ENCODE measurements around the gene PLCD3.

PLCD3 gene

DNA sequence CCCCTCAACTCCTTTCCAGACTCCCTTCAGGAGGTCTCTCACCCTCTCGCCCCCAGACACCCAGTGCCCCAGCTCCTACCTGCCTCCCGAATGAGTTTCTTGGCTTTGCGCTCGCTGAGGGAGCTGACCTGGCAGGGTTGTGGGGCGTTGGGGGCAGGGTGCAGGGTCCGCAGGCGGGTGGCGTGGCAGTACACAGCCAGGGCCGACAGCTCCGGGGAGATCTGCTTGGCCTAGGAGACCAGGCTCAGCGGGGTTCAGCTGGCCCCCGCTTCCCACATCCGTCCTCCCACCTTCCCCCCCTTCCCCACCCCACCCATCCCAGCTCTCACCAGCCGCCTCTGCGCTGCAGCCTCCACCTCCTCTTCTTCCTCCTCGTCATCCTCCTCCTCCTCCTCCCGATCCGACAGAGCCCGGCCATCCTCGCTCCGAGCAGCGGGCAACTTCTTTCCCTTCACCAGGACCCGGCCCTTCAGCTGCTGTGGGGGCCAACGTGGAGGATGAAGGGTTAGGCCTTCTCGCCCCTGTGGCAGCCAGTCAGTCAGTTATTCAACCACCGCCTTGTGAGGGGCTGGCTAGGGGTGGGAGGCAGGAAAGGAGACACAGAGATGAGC is 17.2 kb downstream of the PLCD3 start:
- DNase-seq, result no peak

DNA sequence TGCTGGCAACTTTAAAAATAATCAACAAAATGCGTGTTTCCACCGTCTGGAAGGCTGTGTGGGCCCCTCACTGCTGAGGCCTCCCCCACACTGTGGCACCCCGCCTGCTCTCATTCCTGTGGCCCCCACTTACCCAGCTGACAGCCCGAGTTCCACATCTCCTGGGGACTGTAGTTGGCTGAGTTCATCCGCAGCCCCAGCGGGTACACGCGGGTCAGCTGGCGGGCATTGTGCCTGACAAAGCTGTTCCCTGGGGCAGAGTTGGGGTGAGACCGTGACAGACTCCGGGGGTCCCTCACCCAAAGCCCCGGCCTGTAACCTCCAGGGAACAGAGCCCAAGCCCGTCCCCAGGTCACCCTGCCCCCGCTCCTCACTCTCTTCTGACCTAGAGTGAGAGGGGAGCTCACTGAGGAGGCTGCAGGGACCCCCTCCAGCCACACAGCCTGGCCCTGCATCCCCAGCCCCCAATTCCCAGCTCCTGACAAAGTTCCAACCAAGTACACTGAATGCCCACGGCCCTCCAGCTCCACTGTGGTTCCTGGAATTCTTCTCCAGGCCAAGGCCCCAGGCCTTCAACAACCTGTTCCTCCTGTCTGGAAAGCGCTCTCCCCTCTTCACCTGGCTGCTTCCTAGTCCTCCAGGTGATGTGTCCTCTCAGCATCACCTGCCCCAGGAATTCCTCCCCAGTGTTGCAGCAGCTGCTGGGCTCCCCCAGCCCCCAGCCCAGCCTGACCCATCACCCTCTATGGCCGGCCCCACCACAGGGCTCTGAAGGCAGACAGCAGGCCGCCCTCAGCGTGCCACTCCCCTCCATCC is 18.0 kb downstream of the PLCD3 start:
- DNase-seq, result no peak

DNA sequence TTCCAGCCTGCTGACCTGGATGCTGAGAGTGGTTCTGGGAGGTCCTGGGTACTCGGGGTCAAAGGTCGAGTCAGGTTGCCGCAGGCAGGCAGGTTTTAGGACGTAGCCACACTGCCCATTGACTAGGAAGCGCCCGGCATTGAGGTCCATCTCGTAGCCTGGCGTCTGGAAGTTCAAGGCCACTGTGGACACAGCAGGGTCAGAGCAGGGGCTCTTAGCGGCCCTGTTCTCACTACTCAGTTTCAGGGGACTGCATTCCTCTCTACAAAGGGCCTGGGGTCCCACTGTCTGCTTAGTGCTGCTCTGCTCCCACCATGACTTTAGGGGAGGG is 18.9 kb downstream of the PLCD3 start:
- DNase-seq, result no peak

DNA sequence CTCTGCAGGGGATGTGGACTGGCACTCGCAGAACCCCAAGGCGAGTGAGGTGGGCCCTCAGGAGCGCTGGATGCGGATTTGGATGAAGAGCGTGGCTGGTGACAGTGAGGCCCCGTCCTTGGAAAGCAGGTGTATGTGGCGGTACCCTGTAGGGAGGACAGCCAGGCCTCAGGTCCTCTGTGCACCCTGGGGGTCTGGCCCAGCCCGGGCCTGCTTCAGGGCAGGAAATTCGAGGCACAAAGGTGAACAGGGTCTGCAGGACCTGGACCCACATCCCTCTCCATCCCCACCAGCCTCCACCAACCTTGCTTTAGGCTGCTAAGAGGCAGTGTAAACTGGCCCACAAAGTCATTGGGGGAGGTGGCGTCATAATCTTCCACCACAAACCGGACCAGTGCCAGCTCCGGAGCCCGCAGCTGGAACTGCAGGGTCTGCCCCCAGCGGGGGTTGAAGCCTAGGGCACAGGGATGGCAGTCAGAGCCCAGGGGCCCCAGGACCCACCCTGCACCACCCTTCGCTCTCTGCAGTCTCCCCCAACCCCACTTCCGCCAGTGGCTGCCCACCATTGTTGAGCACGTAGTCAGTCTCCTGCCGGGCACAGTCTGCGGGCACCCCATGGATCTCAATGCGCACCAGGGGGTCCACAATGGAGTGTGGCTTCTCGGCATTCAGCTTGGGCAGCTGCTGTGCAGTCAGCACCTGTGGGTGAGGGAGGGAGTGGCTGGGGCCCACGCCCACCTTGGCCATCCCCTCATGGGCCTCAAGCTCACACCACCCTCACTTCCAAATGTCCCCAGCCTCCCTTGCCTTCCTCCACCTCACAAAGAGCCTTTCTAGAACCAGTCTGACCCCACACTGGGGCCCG is 19.5 kb downstream of the PLCD3 start:
- no peak for DNase-seq

DNA sequence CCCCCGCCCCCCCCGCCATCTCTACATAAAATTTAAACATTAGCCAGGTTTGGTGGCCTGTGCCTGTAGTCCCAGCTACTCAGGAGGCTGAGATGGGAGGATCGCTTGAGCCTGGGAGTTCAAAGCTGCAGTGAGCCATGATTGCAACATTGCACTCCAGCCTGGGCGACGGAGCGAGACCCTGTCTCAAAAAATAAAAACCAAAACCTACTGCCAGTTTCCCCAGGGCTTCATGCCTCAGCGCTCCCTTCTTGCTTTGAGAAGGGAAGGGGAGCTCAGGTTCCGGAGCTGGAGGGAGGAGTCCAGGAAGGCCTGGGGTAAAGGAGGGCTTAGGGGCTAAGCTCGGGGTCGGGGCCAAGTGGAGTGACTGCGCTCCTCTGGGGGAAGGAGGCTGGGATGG is 20.5 kb downstream of the PLCD3 start:
- DNase-seq, result no peak

DNA sequence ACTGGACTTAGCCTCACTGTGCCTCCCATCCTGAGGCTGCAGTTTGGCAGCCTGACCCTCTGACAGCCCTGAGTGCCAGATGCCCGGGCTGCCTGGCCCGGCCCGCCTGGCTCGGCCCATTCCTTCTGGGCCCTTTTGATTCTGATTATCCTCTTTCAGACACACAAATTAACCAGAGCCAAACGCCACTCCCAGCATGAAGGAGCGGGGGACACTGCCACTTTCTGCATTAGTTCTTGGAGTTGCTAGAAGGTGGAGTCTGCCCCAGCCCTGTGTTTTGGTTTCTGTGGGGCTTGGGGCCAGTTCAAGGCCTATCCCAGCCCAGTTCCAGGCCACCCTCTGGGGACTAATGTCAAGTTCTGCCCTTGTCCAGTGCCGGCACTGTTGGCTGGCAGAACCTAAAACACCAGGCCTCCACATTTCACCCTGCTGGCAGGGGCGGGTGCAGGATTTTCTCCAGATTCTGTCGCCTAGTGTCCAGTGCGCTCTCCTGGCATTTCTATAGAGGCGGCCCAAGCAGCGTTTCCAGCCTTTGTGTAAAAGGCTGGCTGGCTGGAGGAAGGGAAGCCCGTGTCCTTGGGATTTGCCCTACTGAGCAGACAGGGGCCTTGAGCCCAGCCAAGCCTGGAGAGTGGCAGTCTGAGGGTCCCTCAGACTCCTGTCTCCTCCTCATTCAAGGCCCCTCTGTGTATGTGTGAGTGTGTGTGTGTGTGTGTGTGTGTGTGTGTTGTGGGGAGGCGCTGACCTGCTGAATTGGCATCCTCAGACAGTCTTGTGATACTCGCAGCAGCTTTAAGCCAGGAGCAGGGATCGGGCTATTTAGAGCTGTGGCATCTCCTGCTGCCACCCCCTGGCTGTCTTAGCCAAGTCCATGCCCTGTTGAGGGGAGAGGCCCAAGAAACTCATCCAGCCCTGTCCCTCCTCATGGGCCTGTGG is 21.4 kb downstream of the PLCD3 start:
- no peak for DNase-seq

DNA sequence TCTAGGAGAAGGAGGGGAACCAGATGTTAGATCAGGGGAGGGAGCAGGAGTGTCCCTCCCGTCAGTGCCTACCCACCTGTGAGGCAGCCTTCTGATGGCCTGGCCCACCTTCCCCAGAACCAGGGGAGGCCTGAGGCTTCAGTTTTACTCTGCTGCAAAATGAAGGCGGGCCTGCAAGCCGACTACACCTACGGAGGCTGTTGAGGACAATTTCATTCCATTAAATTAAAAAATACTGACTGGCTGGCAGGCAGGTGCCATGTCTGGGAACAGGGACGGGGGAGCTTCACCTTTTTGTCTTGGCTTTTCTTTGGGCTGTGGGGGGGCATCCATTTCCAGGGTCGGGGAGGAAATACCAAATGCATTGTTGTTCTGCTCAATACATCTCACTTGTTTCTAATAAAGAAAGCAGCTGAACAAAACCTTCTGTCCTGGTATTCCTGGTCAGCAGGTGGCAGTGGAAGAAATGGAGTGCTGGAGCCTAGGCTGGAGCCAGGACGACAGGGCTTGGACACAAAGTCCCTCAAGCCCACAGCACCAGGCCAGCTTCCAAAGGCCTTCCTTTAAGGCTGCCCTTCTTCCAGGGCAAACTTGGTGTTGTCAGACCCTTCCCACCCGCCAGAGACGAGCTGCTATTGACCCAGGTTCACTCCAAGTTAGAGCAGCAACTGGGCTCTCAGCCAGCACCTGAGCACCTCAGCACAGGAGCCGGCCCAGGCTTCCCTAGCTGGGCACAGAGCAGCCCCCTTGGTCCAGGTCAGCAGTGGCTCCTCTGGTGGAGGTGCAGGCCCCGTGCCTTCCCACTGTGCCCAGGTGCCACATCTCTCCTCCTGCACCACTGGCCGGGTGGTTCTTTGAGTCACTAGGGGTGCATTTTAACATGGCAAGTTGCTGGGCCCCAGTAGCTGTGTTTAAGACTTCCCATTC is 23.5 kb downstream of the PLCD3 start:
- DNase-seq, result no peak

DNA sequence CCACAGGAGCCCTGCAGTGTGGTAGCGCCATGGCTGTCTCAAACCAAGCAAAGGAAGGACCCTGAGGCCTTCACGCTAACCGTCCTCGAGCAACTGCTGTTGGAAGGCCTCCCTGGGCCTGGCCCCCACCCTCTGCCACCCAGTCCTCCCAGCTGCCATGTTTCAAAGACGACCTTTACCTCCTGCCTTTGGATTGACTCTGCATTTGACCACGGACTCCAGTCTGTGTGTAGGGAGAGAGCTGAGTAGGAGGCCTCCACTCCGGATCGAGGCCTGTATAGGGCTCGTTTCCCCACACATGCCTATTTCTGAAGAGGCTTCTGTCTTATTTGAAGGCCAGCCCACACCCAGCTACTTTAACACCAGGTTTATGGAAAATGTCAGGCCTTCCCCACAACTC is 24.3 kb downstream of the PLCD3 start:
- DNase-seq, result no peak

DNA sequence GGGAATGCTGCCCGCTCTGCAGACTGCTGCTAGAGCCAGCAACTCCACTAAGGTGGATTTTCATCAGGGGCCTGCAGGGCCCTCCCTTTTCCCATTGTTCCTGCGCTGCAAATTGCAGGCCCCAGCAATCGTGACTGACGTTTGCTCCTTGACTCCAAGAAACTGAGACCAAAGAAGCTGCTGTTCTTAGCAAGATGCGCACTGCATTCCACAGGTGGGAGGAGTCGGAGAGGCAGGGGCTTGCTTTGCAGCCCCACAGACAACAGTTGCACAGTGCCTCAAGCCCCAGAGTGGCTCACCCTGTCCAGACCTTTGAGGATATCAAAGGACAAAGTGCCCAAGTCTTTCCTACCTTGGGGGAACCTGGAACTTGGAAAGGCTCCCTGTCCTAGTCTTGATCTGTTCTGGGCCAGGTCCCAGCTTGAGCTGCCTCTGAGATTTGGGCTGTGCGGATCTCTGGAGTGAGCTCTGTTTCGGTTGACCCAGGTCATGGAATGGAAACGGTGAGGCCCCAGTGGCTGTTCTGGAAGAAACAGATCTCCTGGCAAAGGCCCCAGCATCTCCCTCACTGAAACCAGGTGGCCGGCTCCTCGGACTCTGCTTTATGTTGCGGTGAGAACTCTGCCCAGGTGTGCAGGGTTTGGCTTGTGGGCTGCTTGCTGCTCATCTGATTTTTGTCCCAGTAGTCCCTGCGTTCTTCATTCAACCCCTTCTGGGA is 24.9 kb downstream of the PLCD3 start:
- DNase-seq, result no peak

DNA sequence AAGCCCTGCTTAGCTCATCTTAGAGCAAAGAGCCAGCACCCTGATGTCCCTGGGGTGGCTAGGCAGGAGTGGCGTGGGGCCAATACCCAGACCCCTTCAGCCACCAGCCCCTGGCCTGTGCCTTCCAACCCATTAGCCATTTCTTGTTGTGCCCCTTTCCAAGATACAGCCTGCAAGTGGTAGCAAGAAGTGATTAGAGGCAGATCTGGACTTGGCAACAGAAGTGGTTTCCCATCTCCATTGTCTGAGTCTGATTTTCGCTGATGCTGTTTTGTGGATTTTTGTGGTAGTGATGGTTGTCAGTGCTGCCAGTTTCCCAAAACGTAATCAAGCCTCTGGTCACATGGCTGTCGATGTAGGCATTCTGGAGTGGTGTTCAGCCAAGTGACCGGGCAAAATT is 25.7 kb downstream of the PLCD3 start:
- DNase-seq, result no peak

DNA sequence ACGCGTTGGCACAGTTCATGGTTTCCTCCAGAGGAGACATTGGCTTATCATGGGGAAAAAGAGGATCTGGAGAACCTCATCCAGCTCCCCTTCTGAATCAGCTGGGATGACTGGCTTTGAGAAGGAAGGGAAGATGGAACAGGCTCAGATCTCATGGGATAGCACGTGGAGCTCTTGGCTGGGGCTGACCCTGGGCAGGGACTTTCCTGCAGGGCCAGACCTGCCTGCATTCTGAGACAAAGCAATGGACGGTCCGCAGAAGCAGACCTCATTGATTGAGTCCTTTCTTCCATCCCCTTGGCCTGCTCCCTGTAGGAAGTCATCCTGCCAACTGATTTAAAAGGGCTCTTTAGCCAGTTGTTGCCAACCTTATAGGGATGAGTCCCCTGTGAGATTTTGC is 26.2 kb downstream of the PLCD3 start:
- DNase-seq, result no peak

DNA sequence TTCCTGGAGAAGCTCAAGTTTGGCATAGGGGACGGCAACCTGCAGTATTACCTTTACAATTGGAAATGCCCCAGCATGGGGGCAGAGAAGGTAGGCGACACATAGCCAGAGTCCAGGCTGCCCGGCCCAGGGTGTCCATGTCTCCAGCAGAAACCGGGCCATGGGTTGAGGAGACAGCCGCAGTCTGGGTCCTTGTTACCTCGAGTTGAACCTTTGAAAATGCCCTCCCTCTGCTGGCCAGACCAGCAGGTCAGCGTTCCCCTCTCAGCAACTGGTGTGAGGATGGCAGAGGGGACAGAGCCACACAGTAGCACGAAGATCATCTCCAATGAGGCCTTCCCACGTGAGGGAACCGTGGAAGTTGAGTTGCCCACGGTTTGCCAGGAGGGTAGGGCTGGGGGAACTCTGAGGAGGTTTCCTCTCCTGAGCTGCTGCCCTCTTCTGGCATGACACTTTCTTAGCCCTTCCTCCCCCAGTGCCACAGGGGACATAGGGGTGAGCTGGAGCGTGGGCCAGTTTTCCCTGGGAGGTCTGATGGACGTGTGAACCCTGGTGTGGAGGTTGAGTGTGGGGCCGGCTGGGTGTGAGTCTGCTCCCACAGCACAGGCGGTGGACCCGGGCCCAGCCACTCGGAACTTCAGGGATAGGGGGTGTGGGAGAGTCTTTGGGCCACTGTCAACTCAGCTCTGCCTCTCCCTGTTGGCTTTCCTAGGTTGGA is 27.2 kb downstream of the PLCD3 start:
- DNase-seq, result no peak

DNA sequence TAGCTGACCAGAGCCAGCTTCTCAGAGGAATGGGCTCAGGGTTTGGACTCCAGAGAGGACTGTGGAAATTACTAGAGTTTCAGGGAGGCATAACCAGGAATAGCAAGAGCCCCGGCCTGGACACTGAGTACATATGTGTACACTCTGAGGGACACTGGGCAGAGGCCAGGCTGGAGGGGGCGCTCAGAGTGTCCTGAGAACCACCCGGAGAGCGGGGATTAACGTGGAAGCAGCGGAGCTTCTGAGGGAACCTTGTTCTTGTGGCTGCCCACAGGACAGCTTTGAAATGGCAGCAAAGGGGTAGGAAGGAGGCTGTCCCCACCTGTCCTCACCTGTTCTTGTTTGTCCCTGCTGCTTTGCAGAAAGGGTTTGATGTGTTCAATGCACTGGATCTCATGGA is 27.8 kb downstream of the PLCD3 start:
- no peak for DNase-seq

DNA sequence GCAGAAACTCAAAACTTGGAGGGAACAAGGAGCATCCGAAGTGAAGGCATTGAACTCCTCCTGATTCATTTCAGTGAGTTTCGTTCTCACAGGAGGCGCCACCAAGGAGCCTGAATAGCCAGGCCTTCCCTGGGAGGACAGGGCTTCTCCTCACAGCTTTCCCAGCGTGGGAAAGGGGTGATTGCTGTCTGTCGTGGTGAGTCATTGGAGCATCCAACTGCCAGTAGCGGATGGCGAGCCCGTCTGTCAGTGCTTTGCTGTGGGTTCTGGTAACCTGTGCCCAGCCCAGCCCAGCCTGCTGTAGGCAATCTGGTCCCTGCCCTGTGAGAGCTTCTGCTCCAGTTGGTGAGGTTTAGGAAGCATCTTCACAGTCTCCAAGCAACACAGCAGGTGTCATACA is 28.3 kb downstream of the PLCD3 start:
- no peak for DNase-seq

DNA sequence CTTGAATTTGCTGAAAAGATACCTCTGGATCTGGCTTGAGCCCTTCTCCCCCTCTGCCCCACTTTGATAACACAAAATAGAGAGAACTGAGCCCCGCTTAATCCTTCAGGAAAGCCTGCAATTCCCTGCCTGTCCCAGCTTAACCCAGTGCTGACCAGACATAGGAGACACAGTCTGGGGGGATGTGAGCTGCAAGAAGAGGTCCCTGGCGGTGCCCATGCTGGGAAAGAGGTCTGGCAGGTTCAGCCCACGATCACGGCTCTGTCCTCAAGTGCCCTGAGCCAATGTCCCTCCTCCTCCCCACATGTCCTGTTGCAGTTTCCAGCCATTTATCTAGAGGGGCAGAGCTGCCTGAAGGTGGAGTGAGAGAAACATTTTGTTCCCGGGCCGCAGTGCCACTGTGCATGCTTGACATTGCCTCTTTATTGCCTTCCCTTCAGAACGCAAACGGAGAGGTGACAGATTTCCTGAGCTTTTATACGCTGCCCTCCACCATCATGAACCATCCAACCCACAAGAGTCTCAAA is 29.0 kb downstream of the PLCD3 start:
- DNase-seq, result no peak

DNA sequence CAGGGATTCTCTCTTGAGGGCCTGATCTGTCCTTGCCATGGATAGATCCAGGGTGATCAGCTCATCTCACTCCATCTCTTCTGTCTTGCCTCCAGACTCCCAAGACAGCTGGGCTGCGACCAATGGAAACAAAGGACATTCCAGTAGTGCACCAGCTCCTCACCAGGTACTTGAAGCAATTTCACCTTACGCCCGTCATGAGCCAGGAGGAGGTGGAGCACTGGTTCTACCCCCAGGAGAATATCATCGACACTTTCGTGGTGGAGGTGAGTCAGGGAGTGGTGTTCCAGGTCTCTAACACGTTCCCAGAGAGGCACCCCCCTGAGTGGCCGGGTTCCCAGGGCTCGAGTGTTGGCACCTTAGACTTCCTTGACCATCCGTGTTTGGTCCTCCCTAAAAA is 29.5 kb downstream of the PLCD3 start:
- no peak for DNase-seq

DNA sequence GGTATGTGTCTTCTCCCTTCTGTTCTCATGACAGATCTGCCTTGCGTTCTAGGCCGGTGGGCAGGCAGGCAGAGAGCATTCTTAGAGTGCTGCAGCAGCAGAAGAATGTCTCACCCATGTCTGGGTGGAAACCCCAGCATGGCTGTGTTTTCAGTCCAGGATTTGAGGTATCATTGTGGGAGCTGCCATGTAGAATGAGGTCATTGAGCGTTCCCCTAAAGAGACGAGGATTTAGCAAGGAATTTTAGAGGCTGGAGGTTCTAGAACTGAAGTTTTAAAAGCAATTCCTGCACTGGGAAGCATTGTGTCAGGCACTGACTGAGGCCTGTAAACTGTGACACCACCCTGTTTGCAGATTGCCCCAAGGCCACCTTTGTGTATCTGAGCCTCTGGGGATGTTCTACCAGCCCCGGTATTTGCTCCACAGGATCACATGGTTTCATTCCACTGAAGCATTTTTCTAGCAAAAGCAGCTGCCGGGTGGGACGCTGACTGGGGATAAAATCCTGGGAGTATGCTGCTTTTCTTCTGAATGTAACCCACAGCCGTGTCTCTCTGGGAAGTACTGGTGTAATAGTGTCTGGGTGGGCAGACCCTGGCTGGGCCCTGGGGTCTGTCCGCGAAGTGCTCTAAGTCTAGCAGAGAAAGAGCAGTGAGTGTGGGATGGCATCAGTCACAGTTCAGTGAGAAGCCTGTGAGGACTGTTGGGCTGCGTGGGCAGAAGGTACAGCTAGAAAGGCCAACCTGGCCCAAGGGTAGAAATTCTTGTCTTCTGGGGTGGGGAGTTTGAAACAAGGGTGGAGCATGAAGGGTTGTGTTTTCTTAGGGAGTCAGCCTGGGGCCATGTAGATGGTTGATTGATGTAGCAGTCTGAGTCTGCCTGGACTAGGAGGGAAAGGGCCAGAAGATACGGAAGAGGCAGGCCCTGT is 30.2 kb downstream of the PLCD3 start:
- no peak for DNase-seq

DNA sequence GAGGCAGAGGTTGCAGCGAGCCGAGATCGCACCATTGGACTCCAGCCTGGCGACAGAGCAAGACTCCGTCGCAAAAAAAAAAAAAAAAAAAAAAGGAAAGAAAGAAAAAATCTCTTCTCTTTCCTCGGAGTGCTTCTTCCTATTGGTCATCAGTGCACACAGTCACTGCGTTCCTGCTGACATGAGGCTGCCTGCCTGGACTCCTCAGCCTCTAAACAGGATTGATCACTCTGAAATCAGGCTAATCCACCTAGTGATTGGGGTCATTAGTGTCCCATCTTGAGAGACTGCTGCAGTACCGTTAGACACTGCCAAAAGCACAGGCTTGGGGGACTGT is 30.8 kb downstream of the PLCD3 start:
- no peak for DNase-seq

All from NCI-H526 treated with DMSO at 0.1 percent for 48 hours (cell line).